GM10248 (cell line): ENCODE results near the gene KIAA1958.
"Not testable (repeated sequence)": the region's sequence is repeated elsewhere in the genome, so short reads cannot be mapped to it uniquely, and the experiment has no call there.

Experiments used
- CTCF ChIA-PET: fragments of 300-600 bp; sonication (Branson Sonifier 250); formaldehyde crosslinking; extraction: SDS; loops from one replicate; lab custom pipeline; 2021; ENCODE audit warnings: antibody characterized with exemption; lab: Yijun Ruan, JAX
- POLR2A ChIA-PET: fragments of 350-650 bp; sonication (Branson Sonifier 250); formaldehyde crosslinking; extraction: SDS; loops from one replicate; lab custom pipeline; 2020; ENCODE audit warnings: antibody characterized with exemption; lab: Yijun Ruan, JAX
- DNase-seq: peaks from one replicate; pipeline ENCODE4 v3.0.0; 2012; ENCODE audit errors: extremely low spot score
- TF ChIP-seq, protein P1 (sequence below): IDR thresholded peaks from 2 replicates; pipeline ENCODE4 v1.5.1; 2012; ENCODE audit warnings: mild to moderate bottlenecking, low read depth; ENCODE audit errors: extremely low read depth, missing control alignments, control extremely low read depth

The KIAA1958 gene

DNA sequence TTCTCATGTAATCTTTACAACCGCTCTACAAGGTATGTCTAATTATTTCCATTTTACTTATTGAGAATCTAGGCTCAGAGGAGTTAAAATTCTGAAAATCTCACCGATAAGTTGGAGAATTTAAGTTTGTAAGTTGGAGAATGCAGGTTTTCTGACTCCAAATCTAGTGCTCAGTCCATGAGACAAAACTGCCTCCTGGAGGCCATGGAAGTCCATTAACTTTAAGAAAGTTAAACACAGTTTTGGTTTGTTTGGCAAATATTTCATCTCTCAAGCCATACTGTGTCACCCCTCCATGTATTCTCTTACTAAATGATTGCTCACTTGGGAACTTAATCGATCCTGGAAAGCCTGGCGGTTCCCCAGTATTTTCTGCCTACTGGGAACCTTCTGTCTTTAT lies 178.7 kb downstream of the KIAA1958 start:
- CTCF ChIA-PET: interaction anchor here (0.8 to 1.9 kb wide), 3 partner anchors 176 to 223 kb away, joined by 3 to 5 read pairs (median 3); no protein-coding TSS in a partner anchor
- TF ChIP-seq, protein P1, sequence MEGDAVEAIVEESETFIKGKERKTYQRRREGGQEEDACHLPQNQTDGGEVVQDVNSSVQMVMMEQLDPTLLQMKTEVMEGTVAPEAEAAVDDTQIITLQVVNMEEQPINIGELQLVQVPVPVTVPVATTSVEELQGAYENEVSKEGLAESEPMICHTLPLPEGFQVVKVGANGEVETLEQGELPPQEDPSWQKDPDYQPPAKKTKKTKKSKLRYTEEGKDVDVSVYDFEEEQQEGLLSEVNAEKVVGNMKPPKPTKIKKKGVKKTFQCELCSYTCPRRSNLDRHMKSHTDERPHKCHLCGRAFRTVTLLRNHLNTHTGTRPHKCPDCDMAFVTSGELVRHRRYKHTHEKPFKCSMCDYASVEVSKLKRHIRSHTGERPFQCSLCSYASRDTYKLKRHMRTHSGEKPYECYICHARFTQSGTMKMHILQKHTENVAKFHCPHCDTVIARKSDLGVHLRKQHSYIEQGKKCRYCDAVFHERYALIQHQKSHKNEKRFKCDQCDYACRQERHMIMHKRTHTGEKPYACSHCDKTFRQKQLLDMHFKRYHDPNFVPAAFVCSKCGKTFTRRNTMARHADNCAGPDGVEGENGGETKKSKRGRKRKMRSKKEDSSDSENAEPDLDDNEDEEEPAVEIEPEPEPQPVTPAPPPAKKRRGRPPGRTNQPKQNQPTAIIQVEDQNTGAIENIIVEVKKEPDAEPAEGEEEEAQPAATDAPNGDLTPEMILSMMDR: peak; percentile 36
- POLR2A ChIA-PET: no interaction called here
- DNase-seq: no peak

DNA sequence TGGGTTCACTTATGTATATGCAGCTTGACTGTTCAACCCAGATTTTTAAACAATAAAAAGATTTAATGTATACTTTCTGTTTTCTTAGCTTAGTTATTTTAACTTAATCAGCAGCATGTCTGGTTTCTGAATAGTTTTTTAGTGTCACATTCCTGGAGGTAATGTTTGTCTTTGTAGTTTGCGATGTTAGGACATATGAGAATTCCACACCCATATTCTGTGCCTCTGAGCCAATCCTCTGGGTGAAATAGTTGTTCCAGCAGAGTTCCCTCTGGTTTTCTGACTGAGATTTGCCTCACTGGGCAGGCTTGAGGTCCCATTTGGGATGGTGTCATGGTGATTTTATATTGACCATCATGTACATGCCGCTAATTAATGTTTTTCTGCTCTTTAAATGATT lies 182.7 kb downstream of the KIAA1958 start:
- POLR2A ChIA-PET: interaction anchor here (0.7 kb wide), 1 partner anchor 598 kb away, joined by 4 read pairs; no protein-coding TSS in a partner anchor
- DNase-seq: no peak
- CTCF ChIA-PET: no interaction called here
- TF ChIP-seq, protein P1: no peak

DNA sequence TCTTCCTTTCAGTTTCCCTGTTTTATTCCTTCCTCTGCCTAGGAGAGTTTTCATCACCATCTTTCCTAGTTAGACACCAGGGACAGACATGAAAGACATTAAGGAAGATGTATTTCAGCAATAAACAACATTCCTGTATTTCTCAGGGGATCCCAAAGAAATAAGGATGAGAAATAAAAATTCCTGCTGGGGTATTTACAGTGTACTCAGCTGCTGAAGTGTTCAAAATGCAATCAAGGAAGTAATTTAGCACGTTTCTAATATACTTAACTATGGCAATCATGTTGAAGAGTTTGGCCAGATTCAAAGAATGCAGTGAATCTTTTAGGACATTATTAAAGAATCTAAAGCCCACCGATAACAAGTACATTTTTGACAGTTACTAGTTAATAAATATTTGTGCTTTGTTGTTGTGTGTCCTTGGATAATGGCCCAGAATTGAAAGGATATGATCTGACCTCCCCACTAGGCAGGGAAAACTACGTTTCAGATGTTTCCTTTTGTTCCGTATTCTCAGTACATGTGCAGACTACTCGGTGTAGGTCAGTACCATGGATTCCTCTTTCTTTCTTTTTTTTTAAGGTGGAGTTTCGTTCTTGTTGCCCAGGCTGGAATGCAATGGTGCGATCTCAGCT lies 184.5 kb downstream of the KIAA1958 start:
- no peak for DNase-seq
- ChIA-PET POLR2A (no interaction called here), CTCF (interaction anchor here (0.9 kb wide), 1 partner anchor 16 kb away, joined by 3 read pairs; no protein-coding TSS in a partner anchor)
- TF ChIP-seq, protein P1: no peak

DNA sequence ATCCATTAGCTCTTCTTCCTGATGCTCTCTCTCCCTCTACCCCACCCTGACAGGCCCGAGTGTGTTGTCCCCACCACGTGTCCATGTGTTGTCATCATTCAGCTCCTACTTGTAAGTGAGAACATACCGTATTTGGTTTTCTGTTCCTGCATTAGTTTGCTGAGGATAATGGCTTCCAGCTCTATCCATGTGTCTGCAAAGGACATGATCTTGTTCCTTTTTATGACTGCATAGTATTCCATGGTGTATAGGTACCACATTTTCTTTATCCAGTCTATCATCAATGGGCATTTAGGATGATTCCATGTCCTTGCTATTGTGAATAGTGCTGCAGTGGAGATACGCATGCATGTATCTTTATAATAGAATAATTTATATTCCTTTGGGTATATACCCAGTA lies 186.6 kb downstream of the KIAA1958 start:
- DNase-seq, POLR2A ChIA-PET: not testable (repeated sequence)
- CTCF ChIA-PET: interaction anchor here (1.3 kb wide), 1 partner anchor 10 kb away, joined by 4 read pairs; no protein-coding TSS in a partner anchor

DNA sequence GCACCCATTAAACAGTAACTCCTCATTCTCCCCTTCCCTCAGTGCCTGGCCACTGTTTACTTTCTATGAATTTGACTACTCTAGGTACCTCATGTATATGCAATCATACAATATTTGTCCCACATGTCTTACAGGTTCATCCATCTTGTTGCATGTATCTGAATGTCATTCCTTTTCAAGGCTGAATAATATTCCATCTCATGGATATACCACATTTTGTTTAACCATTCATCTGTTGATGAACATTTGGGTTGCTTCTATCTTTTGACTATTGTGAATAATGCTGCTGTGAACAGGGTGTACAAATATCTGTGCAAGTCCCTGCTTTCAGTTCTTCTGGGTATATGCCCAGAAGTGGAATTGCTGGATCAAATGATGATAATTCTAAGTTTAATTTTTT lies 190.4 kb downstream of the KIAA1958 start:
- no peak for DNase-seq
- TF ChIP-seq, protein P1: no peak
- CTCF ChIA-PET: no interaction called here
- POLR2A ChIA-PET: no interaction called here

DNA sequence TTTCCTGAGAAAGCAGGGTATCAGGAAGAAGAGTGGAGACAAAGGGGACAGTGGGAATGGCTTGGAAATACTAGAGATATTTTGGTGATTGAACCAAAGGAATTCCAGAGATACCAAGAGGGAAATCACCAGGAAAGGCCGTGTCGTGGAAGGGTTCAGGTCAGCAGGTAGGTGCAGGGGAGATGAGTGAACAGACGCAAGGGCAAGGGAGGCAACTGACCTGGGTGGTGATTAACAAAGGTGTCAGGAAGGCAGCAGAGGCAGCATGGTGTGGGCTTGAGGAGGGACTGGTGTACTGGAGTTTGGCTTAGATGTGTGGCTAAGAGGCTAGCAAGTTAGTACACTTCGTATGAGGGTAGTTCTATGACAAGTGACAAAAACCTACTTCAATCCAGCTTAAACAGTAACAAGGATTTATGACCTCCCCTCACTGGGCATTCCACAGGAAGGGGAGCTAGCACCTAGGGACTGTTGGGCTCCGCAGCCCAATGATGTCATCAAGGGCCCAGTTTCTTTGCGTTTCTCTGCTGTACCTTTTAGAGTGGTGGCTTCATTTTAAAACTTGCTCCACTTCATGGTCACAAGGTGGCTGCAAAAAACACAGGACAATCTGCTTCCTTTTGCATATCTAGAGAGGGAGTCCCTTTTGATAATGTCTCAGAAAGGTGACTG lies 194.2 kb downstream of the KIAA1958 start:
- CTCF ChIA-PET: no interaction called here
- TF ChIP-seq, protein P1: no peak
- POLR2A ChIA-PET: no interaction called here
- DNase-seq: no peak

DNA sequence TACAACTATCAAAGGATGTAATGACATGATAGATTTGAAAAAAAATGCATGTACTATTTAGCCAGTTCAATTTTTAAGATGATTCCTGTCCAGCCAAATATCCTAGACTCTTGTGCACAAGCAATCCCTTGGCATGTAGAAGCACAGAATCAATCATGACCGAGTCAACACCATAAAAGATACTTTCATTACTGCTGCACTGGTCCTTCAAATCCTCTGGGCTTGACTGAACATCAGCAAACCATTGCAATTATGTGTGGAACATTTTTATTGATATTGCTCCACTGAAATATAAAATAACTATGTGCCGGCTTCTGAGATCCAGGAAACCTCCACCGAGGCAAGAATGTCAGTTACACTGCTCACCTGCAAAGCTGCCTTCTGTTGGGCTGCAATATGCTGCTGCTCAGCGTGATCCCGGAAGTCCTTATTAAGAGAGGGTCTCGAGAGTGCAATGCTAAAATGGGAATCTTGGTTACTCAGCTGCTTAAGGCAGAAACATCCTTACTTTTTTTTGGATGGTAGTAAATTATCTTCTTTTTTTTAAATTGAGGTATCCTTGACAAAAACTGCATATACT lies 202.6 kb downstream of the KIAA1958 start:
- ChIA-PET CTCF (no interaction called here), POLR2A (no interaction called here)
- DNase-seq: no peak
- TF ChIP-seq, protein P1: no peak
